Neuronal stem cell (in vitro differentiated cells): ENCODE data around the gene DVL1.
A peak's percentile ranks its signal among the peaks of the same experiment; 100 is the strongest.

Experiments used
- DNase-seq: peaks from one replicate; pipeline ENCODE4 v3.0.0-alpha.2; 2013; ENCODE audit warnings: low spot score
- H2AFZ ChIP-seq: one replicate; pipeline ENCODE4 v1.6.1; 2013; ENCODE audit warnings: mild to moderate bottlenecking, low read length, inconsistent platforms
- H2AK5ac ChIP-seq: 2 replicates; pipeline ENCODE4 v1.6.1; 2013; ENCODE audit warnings: low read depth, mild to moderate bottlenecking, inconsistent platforms, low read length, moderate library complexity, mixed read lengths
- H2BK120ac ChIP-seq: 2 replicates; pipeline ENCODE4 v1.6.1; 2013; ENCODE audit warnings: low read depth, mild to moderate bottlenecking, inconsistent platforms, low read length, moderate library complexity, mixed read lengths
- H2BK12ac ChIP-seq: one replicate; pipeline ENCODE4 v1.6.1; 2013; ENCODE audit warnings: low read length, inconsistent platforms
- H2BK15ac ChIP-seq: 2 replicates; pipeline ENCODE4 v1.6.1; 2013; ENCODE audit warnings: mild to moderate bottlenecking, low read length, inconsistent platforms, mixed read lengths
- H2BK5ac ChIP-seq: one replicate; pipeline ENCODE4 v1.6.1; 2013; ENCODE audit warnings: inconsistent platforms, mild to moderate bottlenecking, low read length, moderate library complexity
- H3K14ac ChIP-seq: one replicate; pipeline ENCODE4 v1.6.1; 2013; ENCODE audit warnings: low read length, inconsistent platforms
- H3K18ac ChIP-seq: 2 replicates; pipeline ENCODE4 v1.6.1; 2013; ENCODE audit warnings: low read length, inconsistent platforms
- H3K23ac ChIP-seq: 2 replicates; pipeline ENCODE4 v1.6.1; 2013; ENCODE audit warnings: low read depth, mild to moderate bottlenecking, mixed read lengths, low read length, inconsistent platforms; ENCODE audit not compliant: poor library complexity
- H3K27ac ChIP-seq: replicated peaks from 3 replicates; pipeline ENCODE4 v1.5.1; 2013; ENCODE audit warnings: low read length, inconsistent platforms
- H3K27me3 ChIP-seq, 3 experiments: 2 replicates each; pipeline ENCODE4 v1.6.1; 2013; ENCODE audit warnings: low read length in 3 of 3, mild to moderate bottlenecking in 2 of 3, inconsistent platforms in 1 of 3, low read depth in 1 of 3, mixed read lengths in 1 of 3, moderate library complexity in 1 of 3; ENCODE audit not compliant: control insufficient read depth in 3 of 3, insufficient read depth in 3 of 3
- H3K36me3 ChIP-seq, 2 donors: replicated peaks in 1 of 2; 2 replicates each; pipeline ENCODE4 v1.6.1; 2013; ENCODE audit warnings: low read length in 2 of 2; ENCODE audit not compliant: control insufficient read depth in 2 of 2, insufficient read depth in 2 of 2
- H3K4ac ChIP-seq: 2 replicates; pipeline ENCODE4 v1.6.1; 2013; ENCODE audit warnings: inconsistent platforms, mild to moderate bottlenecking, low read length, moderate library complexity
- H3K4me1 ChIP-seq, 2 donors: 1 replicate in 1 of 2; 2 replicates in 1 of 2; pipeline ENCODE4 v1.6.1; 2013; ENCODE audit warnings: low read length in 2 of 2, low read depth in 1 of 2; ENCODE audit not compliant: control insufficient read depth in 2 of 2, insufficient read depth in 1 of 2
- H3K4me2 ChIP-seq: one replicate; pipeline ENCODE4 v1.6.1; 2013; ENCODE audit warnings: mild to moderate bottlenecking, low read length, inconsistent platforms; ENCODE audit not compliant: insufficient read depth, poor library complexity, severe bottlenecking
- H3K4me3 ChIP-seq, 2 donors: 2 replicates each; pipeline ENCODE4 v1.5.1; 2013; ENCODE audit warnings: low read length in 2 of 2, mild to moderate bottlenecking in 2 of 2, inconsistent platforms in 1 of 2, moderate library complexity in 1 of 2
- H3K79me1 ChIP-seq: one replicate; pipeline ENCODE4 v1.6.1; 2013; ENCODE audit warnings: low read depth, mild to moderate bottlenecking, inconsistent platforms, low read length, moderate library complexity
- H3K9ac ChIP-seq: one replicate; pipeline ENCODE4 v1.6.1; 2013; ENCODE audit warnings: mild to moderate bottlenecking, low read depth, low read length, inconsistent platforms; ENCODE audit not compliant: poor library complexity
- H3K9me3 ChIP-seq, 2 donors: replicated peaks in 1 of 2; 2 replicates each; pipeline versions ENCODE3 to v1.6.1; 2013; ENCODE audit warnings: low read length in 2 of 2, mild to moderate bottlenecking in 2 of 2, inconsistent platforms in 1 of 2, low read depth in 1 of 2, mixed read lengths in 1 of 2, moderate library complexity in 1 of 2; ENCODE audit not compliant: control insufficient read depth in 2 of 2, insufficient read depth in 1 of 2
- H4K8ac ChIP-seq: one replicate; pipeline ENCODE4 v1.6.1; 2013; ENCODE audit warnings: low read depth, mild to moderate bottlenecking, inconsistent platforms, low read length, moderate library complexity
- H4K91ac ChIP-seq: one replicate; pipeline ENCODE4 v1.6.1; 2013; ENCODE audit warnings: low read length, low read depth, mild to moderate bottlenecking, inconsistent platforms; ENCODE audit not compliant: poor library complexity
- WGBS, 2 donors: extraction: QIAGEN DNeasy Blood & Tissue Kit; methylation state at CpG; one replicate each; pipeline ENCODE4 v1.1.7; 2013; ENCODE audit warnings: missing lambda C conversion rate in 2 of 2, mixed read lengths in 1 of 2; ENCODE audit not compliant: insufficient read length in 2 of 2, insufficient replicate concordance in 1 of 2; ENCODE audit errors: extremely low coverage in 2 of 2; 5-methylcytosine and 5-hydroxymethylcytosine counted together

Gene DVL1

DNA sequence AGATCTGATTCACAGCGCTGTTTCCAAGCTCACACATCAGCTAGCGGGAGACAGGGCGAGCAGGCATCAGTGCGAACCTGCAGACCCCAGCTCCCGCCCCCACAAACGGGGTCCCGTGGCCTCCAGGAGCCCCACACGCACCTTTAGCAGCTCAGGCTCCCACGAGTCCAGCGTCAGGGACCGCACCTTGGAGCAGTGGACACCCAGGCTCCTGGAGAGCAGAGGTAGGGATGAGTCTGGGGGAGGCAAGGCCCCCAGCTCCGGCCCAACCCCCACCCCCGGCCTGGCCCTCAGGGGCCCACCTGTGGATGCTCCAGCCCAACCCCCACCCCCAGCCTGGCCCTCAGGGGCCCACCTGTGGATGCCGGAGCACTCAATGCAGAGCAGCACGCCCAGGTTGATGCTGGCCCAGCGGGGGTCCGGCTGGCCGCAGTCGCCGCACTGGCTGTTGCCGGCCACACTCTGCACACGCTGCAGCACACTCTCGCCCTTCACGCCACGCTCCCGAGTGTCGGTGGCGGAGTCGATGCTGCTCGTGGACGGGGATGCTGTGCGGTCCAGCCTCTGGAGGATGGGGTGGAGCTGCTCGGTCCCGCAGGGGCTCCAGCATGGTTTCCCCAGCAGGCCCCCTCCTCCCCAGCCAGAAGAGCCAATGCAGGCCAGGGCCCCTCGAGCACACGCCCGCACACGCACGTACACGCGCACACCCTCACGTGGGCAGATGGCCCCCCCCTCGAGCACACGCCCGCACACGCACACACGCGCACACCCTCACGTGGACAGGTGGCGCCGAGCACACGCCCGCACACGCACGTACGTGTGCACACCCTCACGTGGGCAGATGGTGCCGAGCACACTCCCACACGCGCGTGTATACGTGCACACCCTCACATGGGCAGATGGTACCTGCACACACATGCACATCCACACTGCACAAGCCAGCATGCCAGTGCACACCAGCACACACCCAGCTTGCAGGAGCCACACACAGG, 52.9 kb downstream of the DVL1 start:
- Histone ChIP-seq H3K4me2 (no peak overlapping the region), H2AFZ (no peak overlapping the region), H3K36me3 (peaks cover 3 to 31% of the 10 kb centered on the region in 2 donors), H2BK5ac (no peak overlapping the region), H4K8ac (peak overlapping the region; percentile 43), H2BK12ac (no peak overlapping the region), H3K79me1 (peaks cover 4% of the 10 kb centered on the region), H2AK5ac (no peak overlapping the region), H4K91ac (no peak overlapping the region), H3K23ac (peak overlapping the region; percentile 89), H3K14ac (no peak overlapping the region), H3K9me3 (peaks cover 0 to 3% of the 10 kb centered on the region in 2 donors), H3K4me3 (peak overlapping the region in 1 of 2 donors; percentile 68), H3K27me3 (no peaks in the 10 kb centered on the region), H3K9ac (peak overlapping the region; percentile 70), H3K27ac (no peak overlapping the region), H3K4me1 (no peaks in the 10 kb centered on the region), H3K18ac (no peak overlapping the region), H2BK15ac (no peak overlapping the region), H2BK120ac (no peak overlapping the region), H3K4ac (no peak overlapping the region)
- no peak for DNase-seq
- no CpG with 5 or more reads among the region's 62 CpGs for WGBS, 2 donors

- Histone ChIP-seq H4K8ac (no peak overlapping the region), H2AFZ (no peak overlapping the region), H3K36me3 (peaks cover 3 to 31% of the 10 kb centered on the region in 2 donors), H3K27ac (no peak overlapping the region), H3K4me2 (no peak overlapping the region), H3K23ac (peak overlapping the region; percentile 73), H2BK12ac (no peak overlapping the region), H4K91ac (no peak overlapping the region), H3K9me3 (peaks cover 0 to 3% of the 10 kb centered on the region in 2 donors), H2BK5ac (peak overlapping the region; percentile 13), H3K4me1 (no peaks in the 10 kb centered on the region), H3K14ac (no peak overlapping the region), H3K18ac (no peak overlapping the region), H3K27me3 (no peaks in the 10 kb centered on the region), H2BK120ac (no peak overlapping the region), H3K79me1 (peaks cover 4% of the 10 kb centered on the region), H3K9ac (no peak overlapping the region), H3K4ac (no peak overlapping the region), H3K4me3 (no peak overlapping the region), H2AK5ac (no peak overlapping the region), H2BK15ac (no peak overlapping the region)
- no peak for DNase-seq
- no CpG with 5 or more reads among the region's 35 CpGs for WGBS, 2 donors
Measured at GRCh38 chr1:1295154-1295923, 53.9 kb downstream of the DVL1 start.

- H3K9me3 ChIP-seq, result peaks cover 0 to 3% of the 10 kb centered on the region in 2 donors
- H3K27me3 ChIP-seq, result no peaks in the 10 kb centered on the region
- H3K4me2 ChIP-seq, result no peak overlapping the region
- no peak overlapping the region for H4K91ac ChIP-seq
- no peak overlapping the region for H2BK120ac ChIP-seq
- H2BK12ac ChIP-seq, result no peak overlapping the region
- no peak overlapping the region for H3K4me3 ChIP-seq
- peak overlapping the region; percentile 55 for H3K23ac ChIP-seq
- peaks cover 4% of the 10 kb centered on the region for H3K79me1 ChIP-seq
- H3K14ac ChIP-seq, result no peak overlapping the region
- peak overlapping the region; percentile 52 for H3K18ac ChIP-seq
- WGBS, 2 donors, result no CpG with 5 or more reads among the region's 58 CpGs
- peak overlapping the region; percentile 24 for H2BK5ac ChIP-seq
- H3K36me3 ChIP-seq, result peaks cover 3 to 31% of the 10 kb centered on the region in 2 donors
- H2AFZ ChIP-seq, result no peak overlapping the region
- no peak overlapping the region for H2BK15ac ChIP-seq
- no peak overlapping the region for H3K27ac ChIP-seq
- H3K9ac ChIP-seq, result no peak overlapping the region
- no peaks in the 10 kb centered on the region for H3K4me1 ChIP-seq
- peak overlapping the region; percentile 70 for H2AK5ac ChIP-seq
- no peak for DNase-seq
- H4K8ac ChIP-seq, result no peak overlapping the region
- no peak overlapping the region for H3K4ac ChIP-seq
Measured at GRCh38 chr1:1294250-1294890, 54.8 kb downstream of the DVL1 start.
